Right lobe of liver (tissue), 4 donors: ENCODE measurements around the gene SUB1.

Experiments
- CTCF ChIP-seq, 4 donors: fragments of 200-600 bp in 3 of 4; fragments of 450-650 bp in 1 of 4; IDR thresholded peaks; one replicate each; pipeline versions ENCODE4 v1.5.1 to v1.8.0; 2016 to 2022; ENCODE audit warnings: antibody characterized with exemption in 4 of 4, mild to moderate bottlenecking in 2 of 4
- POLR2A ChIP-seq: fragments of 450-650 bp; IDR thresholded peaks from one replicate; pipeline ENCODE4 v1.6.1; 2017; ENCODE audit warnings: antibody characterized with exemption, mild to moderate bottlenecking
- donor health status: DM: no; HTN: no; CAD: no.
- donor health status: DM: no; HTN: no; CAD: no.
- donor health status: DM: no; HTN: yes; CAD: no.

DNA sequence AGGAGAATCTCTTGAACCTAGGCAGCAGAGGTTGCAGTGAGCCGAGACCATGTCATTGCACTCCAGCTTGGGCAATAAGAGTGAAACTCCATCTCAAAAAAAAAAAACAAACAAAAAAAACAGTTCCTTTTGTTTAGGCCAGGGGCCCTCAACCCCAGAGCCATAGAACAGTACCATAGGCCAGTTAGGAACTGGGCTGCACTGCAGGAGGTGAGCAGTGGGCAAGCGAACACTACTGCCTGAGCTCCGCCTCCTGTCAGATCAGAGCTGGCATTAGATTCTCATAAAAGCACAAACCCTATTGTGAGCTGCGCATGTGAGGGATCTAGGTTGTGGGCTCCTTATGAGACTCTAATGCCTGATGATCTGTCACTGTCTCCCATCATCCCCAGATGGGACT lies 49.1 kb upstream of the SUB1 start:
- TF ChIP-seq CTCF (IDR thresholded peaks at IDR 0.05): no peak
- TF ChIP-seq POLR2A: no peak
